A549 treated with ZK216348 at 1 μM for 4 hours (cell line): ENCODE results near the gene HILPDA. TPM values are rescaled to one million over a fixed set of nuclear protein-coding genes. Genes with fewer than 3 reads are reported as not detected.

ENCODE experiments used
- total RNA-seq: library from RNA; stranded (reverse); fragments of 200-300 nt; extraction: Qiagen RNA extraction; gene quantifications from 5 replicates; pipeline ENCODE4 v1.2.3, GENCODE V29; 2022; ENCODE audit warnings: low read depth

Gene HILPDA, protein sequence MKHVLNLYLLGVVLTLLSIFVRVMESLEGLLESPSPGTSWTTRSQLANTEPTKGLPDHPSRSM
- total RNA-seq = 20.1 to 27.1 TPM (median 25.8 TPM) in 5 replicates

DNA sequence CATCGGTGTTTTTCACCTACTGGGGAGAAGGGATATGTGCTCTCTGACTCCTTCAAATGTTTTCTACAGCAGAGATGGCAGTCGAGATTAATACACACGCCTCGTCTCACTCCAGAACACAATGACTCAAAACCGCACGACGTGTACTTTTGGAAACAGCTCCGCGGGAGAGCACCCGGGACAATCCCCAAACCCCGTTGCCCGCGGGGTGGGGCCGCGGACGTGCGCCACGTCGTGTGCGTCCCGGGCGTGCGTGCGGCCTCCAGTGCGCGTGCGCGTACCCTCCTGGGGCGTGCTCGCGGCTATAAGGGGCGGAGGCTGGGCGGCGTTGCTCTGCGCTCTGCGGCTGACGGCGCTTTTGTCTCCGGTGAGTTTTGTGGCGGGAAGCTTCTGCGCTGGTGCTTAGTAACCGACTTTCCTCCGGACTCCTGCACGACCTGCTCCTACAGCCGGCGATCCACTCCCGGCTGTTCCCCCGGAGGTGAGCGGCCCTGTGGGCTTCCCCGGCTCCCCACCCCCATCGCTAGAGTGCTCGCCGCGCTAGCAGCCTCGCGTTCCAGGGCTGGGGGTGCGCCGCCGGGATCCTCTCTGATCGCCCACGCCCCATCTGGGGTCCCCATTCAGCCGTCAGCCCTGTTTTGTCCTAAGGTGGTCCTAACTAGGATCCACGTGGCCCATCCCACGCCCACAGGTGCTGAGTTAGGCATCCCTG, at the start of gene HILPDA:
HILPDA (plus strand) TSS at position 336 of the 712 bp plus-strand sequence. CDS start 1,391 bp downstream, outside the sequence.

DNA sequence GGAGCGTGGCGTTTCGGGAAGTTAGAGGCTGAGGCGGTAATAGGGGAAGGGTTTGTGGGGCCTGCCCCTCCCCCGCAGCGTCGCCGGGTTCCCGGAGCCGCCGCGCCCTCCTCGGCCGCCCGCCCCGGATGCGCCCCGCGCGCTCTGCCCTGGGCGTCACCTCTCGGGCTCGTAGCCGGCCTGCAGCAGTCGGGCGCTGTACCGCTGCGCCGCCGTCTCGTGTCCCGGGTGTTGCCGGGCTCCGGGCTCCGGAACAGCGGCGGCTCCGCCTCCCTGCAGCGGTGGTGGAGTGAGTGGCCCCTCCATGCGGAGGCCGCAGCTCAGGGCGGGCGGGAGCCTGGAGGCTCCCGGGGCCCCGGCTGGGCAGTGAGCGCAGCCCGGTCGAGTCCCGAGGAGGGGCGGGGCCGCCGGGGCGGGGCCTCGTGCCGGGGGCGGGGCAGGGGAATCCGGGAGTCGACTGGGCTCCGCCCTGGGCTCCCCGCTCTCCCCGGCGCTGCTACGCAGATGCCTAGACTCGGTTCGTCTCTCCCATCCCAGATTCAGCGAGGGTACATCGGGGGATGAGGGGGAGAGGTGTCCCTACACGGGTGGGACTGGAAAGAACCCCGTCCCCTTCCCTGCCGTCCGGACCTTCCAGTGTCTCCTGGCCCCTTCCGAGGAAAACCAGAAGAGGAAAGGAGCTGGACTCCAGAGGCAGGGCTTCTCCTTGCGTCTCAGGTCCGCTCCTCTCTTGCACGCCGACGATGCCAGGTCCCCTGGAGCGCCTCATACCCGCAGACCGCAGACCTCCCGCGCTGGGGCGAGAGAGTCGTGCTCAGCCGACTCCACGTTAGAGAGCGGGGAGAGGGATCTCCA, 45.9 kb upstream of the HILPDA start, which contains the start of gene IMPDH1:
IMPDH1 (minus strand) TSS at position 387 of the 855 bp plus-strand sequence; CDS start at position 306, 81 bp downstream.

DNA sequence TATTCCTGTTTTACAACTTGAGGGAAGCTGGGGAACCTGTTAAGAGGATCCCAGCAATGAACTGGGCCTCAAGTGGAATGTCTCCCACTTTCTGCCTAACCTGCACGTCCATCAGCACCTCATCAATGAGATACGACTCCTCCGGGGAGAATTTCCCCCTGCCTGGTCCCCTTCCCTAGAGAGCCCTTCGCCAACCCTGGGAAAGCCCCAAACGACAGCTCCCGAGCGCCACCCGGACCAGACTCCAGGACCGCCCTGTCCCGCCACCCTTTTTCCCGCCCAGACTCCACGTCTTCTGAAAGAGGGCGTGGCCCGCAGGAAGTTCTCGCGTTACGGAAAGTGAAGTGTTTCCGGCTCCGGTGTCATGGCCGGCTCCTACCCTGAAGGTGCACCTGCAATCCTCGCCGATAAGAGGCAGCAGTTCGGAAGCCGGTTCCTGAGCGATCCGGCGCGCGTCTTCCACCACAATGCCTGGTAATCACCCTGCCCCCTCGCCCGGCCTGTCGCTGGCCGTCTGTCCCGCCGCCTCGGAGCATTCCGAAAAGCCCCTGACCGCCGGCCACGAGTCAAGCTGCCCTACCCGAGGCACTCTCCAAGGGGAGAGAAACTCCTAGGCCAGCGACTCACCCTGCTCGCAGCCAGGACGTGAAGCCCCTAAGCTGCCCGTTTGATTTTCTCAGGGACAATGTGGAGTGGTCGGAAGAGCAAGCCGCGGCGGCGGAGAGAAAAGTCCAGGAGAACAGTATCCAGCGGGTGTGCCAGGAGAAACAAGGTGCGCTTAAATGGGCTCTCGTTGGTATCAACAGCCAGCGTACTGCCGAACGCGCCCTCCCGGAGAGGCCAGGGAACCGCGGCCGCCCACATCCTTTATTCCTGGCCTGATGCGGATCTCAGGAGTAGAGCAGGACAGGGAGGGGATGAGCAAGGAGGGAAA, 21.0 kb downstream of the HILPDA start, which contains the start of gene METTL2B:
METTL2B (plus strand) TSS at position 347 of the 934 bp plus-strand sequence; CDS start at position 365, 18 bp downstream.

Other genes starting within 250 kb of the HILPDA start
- gene LEP, start 214.6 kb upstream of the HILPDA start, total RNA-seq = not detected in 5 replicates
- 55.3 to 75.3 TPM (median 56.3 TPM) in 5 replicates for gene RBM28, start 112.0 kb upstream of the HILPDA start, total RNA-seq
- gene PRRT4, start 94.2 kb upstream of the HILPDA start, total RNA-seq = 0.35 to 0.71 TPM (median 0.40 TPM) in 4 of 5 replicates, not detected in the other
- 81.5 to 122 TPM (median 115 TPM) in 5 replicates for gene IMPDH1, start 45.9 kb upstream of the HILPDA start, total RNA-seq
- gene METTL2B, start 20.9 kb downstream of the HILPDA start, total RNA-seq = 17.9 to 25.7 TPM (median 23.4 TPM) in 5 replicates
- 0.52 to 1.2 TPM (median 0.75 TPM) in 5 replicates for gene GARIN1A, start 216.4 kb downstream of the HILPDA start, total RNA-seq